ENCODE results near the gene SLC47A1.

The SLC47A1 gene

GRCh38 chr17:19533036-19533717 lies 477 bp upstream of the SLC47A1 start:
- TF ChIP-seq RARB (CRISPR knock-in tag; IDR thresholded peaks at IDR 0.05) (no peak), PATZ1 (CRISPR knock-in tag; IDR thresholded peaks at IDR 0.05; ENCODE audit: borderline replicate concordance) (no peak), SNAI2 (CRISPR knock-in tag; IDR thresholded peaks at IDR 0.05) (no peak), TSHZ2 (CRISPR knock-in tag; IDR thresholded peaks at IDR 0.05) (no peak), ZNF8 (CRISPR knock-in tag; IDR thresholded peaks at IDR 0.05) (no peak)
- ATAC-seq, result no peak; the same call in 2 of the 3 replicates

- TF ChIP-seq TSHZ2 (CRISPR knock-in tag; IDR thresholded peaks at IDR 0.05), result no peak
- TF ChIP-seq BACH2 (CRISPR knock-in tag; IDR thresholded peaks at IDR 0.05; ENCODE audit: borderline replicate concordance), result no peak
- TF ChIP-seq GLIS3 (CRISPR knock-in tag; IDR thresholded peaks at IDR 0.05), result no peak
- no peak for TF ChIP-seq ISL1 (CRISPR knock-in tag; IDR thresholded peaks at IDR 0.05)
- no peak for TF ChIP-seq POU6F1 (CRISPR knock-in tag; IDR thresholded peaks at IDR 0.05; ENCODE audit: borderline replicate concordance, low read depth)
- TF ChIP-seq ZC3H10 (CRISPR knock-in tag; IDR thresholded peaks at IDR 0.05), result no peak
- TF ChIP-seq ZNF70 (CRISPR knock-in tag; IDR thresholded peaks at IDR 0.05), result no peak
- no peak for ATAC-seq
Observed at GRCh38 chr17:19534562-19535149, 1.0 kb downstream of the SLC47A1 start.

- no peak for ATAC-seq
Observed at GRCh38 chr17:19537111-19537510, 3.5 kb downstream of the SLC47A1 start.

GRCh38 chr17:19538095-19539039 lies 4.7 kb downstream of the SLC47A1 start:
- no peak for ATAC-seq
- TF ChIP-seq SNAI2 (CRISPR knock-in tag; IDR thresholded peaks at IDR 0.05) (no peak), PATZ1 (CRISPR knock-in tag; IDR thresholded peaks at IDR 0.05; ENCODE audit: borderline replicate concordance) (no peak), ZNF70 (CRISPR knock-in tag; IDR thresholded peaks at IDR 0.05) (no peak), RARB (CRISPR knock-in tag; IDR thresholded peaks at IDR 0.05) (no peak), CSRNP3 (CRISPR knock-in tag; IDR thresholded peaks at IDR 0.05) (no peak), ZC3H10 (CRISPR knock-in tag; IDR thresholded peaks at IDR 0.05) (no peak), ZNF8 (CRISPR knock-in tag; IDR thresholded peaks at IDR 0.05) (no peak), BACH2 (CRISPR knock-in tag; IDR thresholded peaks at IDR 0.05; ENCODE audit: borderline replicate concordance) (no peak)

More at GRCh38 chr17:19537111-19537510, 3.5 kb downstream of the SLC47A1 start:
- TF ChIP-seq PPARA (CRISPR knock-in tag; IDR thresholded peaks at IDR 0.05; ENCODE audit: borderline replicate concordance), result no peak
- no peak for TF ChIP-seq TCF4 (CRISPR knock-in tag; IDR thresholded peaks at IDR 0.05; ENCODE audit: borderline replicate concordance)

All from SK-N-SH treated with all-trans-retinoic acid at 6 μM for 48 hours (cell line).